GM06990 (cell line): ENCODE data around the gene RPS6KB1.
"Not testable (repeated sequence)": the region's sequence is repeated elsewhere in the genome, so short reads cannot be mapped to it uniquely, and the experiment has no call there.

ENCODE experiments used
- DNase-seq: peaks from one replicate; pipeline ENCODE4 v3.0.0-alpha.2; 2011; ENCODE audit not compliant: insufficient read length; ENCODE audit errors: extremely low read depth
- H3K27me3 ChIP-seq: replicated peaks from 2 replicates; pipeline ENCODE4 v1.6.0; 2011; ENCODE audit warnings: low read length; ENCODE audit not compliant: control insufficient read depth, insufficient read depth
- H3K36me3 ChIP-seq: 2 replicates; pipeline ENCODE4 v1.5.1; 2011; ENCODE audit warnings: low read length; ENCODE audit not compliant: control insufficient read depth, insufficient read depth
- H3K4me3 ChIP-seq: replicated peaks from 2 replicates; pipeline ENCODE4 v1.5.1; 2011; ENCODE audit warnings: low read depth, mild to moderate bottlenecking, control low read depth, low read length
- TF ChIP-seq, protein P1 (sequence below): IDR thresholded peaks from 2 replicates; pipeline ENCODE4 v1.5.1; 2011; ENCODE audit warnings: low read length, control low read depth, mild to moderate bottlenecking, inconsistent platforms; ENCODE audit not compliant: insufficient read depth, poor library complexity, severe bottlenecking

Gene RPS6KB1

DNA sequence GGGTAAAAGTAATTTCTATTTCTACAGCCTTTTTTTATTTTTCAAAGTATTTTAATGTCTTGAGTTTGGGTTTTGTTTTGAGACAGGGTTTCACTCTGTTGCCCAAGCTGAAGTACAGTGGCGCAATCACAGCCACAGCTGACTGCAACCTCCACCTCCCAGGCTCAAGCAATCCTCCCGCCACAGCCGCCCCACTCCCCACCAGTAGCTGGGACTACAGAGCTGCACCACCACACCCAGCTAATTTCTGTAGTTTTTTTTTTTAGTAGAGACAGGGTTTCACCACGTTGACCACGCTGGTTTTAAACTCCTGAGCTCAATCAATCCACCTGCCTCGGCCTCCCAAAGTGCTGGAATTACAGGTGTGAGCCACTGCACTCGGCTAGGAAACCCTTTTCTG lies 44.1 kb upstream of the RPS6KB1 start:
- DNase-seq, result peak; percentile 75
- no peaks in the 10 kb centered on the region for H3K27me3 ChIP-seq
- no peak overlapping the region for H3K4me3 ChIP-seq
- TF ChIP-seq, protein P1, sequence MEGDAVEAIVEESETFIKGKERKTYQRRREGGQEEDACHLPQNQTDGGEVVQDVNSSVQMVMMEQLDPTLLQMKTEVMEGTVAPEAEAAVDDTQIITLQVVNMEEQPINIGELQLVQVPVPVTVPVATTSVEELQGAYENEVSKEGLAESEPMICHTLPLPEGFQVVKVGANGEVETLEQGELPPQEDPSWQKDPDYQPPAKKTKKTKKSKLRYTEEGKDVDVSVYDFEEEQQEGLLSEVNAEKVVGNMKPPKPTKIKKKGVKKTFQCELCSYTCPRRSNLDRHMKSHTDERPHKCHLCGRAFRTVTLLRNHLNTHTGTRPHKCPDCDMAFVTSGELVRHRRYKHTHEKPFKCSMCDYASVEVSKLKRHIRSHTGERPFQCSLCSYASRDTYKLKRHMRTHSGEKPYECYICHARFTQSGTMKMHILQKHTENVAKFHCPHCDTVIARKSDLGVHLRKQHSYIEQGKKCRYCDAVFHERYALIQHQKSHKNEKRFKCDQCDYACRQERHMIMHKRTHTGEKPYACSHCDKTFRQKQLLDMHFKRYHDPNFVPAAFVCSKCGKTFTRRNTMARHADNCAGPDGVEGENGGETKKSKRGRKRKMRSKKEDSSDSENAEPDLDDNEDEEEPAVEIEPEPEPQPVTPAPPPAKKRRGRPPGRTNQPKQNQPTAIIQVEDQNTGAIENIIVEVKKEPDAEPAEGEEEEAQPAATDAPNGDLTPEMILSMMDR, result no peak
- no peaks in the 10 kb centered on the region for H3K36me3 ChIP-seq

DNA sequence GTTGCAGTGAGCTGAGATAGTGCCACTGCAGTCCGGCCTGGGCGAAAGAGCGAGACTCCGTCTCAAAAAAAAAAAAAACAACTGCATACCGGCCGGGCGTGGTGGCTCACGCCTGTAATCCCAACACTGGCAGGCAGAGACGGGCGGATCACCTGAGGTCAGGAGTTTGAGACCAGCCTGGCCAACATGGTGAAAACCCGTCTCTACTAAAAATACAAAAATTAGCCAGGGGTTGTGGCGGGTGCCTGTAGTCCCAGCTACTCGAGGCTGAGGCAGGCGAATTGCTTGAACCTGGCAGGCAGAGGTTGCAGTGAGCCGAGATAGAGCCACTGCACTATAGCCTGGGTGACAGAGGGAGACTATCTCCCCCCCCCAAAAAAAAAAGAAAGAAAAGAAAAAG lies 42.6 kb upstream of the RPS6KB1 start:
- not testable (repeated sequence) for H3K36me3 ChIP-seq, H3K27me3 ChIP-seq, DNase-seq, H3K4me3 ChIP-seq

DNA sequence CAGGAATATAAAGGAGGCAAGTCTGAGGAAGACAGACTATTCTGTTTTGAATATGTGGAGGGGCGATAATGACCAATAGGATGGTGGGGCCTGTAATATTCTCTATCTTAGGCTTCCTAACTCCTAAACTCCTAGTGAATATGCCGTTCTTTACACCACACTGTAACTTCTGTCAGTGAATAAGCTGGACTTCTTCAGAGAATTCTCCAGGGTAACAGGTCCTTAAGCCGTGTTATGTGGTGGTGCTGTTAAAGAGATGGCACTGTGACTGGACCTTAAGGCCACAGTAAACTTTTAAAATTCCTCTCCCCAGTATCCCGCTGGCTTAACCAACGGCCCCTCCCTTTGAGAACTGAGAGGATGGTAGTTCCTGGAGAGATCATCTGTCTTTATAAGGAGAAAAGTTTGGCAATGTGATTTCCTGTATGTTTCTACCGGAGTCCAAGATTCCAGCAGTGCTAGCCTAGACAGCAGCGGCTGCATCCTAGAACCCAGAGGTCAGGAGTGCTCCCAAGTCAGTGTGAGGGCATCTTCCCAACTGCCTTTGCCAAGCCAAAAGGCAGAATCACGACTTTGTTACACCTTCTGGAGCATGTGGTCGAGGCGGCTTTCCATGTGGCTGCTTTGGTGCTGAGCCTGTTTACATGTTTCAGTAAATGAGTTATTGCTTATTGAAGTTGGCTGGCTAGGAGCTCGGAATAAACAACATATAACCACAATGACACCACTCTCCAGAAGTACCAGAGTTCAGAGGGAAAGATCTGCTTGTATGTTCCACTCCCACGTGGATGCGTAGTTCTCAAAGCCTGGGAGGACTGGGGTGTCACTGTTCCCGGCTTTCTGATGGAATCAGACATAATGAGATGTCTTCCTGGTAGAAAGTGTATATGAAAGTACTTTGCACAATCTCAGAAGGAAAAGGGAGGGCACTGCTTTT lies 41.2 kb upstream of the RPS6KB1 start:
- Histone ChIP-seq H3K36me3 (no peaks in the 10 kb centered on the region), H3K4me3 (no peak overlapping the region), H3K27me3 (no peaks in the 10 kb centered on the region)
- TF ChIP-seq, protein P1, result no peak
- no peak for DNase-seq

DNA sequence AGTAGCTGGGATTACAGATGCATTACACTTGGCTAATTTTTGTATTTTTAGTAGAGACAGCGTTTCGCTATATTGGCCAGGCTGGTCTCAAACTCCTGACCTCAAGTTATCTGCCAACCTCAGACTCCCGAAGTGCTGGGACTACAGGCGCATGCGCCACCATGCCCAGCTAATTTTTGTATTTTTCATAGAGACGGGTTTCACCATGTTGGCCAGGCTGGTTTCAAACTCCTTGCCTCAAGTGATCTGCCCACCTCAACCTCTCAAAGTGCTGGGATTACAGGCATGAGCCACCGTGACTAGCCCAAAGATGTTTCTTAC lies 40.1 kb upstream of the RPS6KB1 start:
- not testable (repeated sequence) for H3K27me3 ChIP-seq

DNA sequence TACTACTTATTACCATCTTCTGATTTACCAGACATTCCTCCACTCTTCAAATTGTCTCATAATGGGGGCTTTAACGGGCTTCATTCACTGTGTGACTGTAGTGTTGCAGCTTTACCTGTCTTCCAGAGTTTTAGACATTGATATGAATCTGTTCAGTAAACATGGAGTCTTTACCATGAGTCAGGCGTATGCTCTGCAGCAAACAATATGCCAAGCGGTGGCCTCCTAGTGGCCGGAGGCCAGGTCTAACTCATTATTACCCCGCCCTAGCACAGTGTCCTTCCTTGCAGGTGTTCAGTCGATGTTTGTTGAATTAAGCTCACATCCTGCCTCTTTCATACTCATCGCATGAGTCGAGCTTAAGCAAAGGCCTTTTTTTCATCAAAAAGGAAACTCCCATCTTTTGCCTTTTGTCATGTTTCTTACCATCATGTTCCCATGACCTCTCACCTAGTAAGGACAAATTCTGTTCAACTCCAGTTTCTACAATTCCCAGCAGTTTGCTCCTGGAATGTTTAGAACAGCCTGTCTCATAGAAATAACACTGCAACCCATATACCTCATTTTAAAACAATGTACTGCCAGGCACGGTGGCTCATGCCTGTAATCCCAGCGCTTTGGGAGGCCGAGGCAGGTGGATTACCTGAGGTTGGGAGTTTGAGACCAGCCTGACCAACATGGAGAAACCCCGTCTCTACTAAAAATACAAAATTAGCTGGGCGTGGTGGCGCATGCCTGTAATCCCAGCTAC lies 39.6 kb upstream of the RPS6KB1 start:
- Histone ChIP-seq H3K4me3 (no peak overlapping the region), H3K36me3 (no peaks in the 10 kb centered on the region), H3K27me3 (no peaks in the 10 kb centered on the region)
- TF ChIP-seq, protein P1, result peak; percentile 75
- no peak for DNase-seq

More for the DNA sequence above, 40.1 kb upstream of the RPS6KB1 start:
- H3K36me3 ChIP-seq, H3K4me3 ChIP-seq, DNase-seq: not testable (repeated sequence)

DNA sequence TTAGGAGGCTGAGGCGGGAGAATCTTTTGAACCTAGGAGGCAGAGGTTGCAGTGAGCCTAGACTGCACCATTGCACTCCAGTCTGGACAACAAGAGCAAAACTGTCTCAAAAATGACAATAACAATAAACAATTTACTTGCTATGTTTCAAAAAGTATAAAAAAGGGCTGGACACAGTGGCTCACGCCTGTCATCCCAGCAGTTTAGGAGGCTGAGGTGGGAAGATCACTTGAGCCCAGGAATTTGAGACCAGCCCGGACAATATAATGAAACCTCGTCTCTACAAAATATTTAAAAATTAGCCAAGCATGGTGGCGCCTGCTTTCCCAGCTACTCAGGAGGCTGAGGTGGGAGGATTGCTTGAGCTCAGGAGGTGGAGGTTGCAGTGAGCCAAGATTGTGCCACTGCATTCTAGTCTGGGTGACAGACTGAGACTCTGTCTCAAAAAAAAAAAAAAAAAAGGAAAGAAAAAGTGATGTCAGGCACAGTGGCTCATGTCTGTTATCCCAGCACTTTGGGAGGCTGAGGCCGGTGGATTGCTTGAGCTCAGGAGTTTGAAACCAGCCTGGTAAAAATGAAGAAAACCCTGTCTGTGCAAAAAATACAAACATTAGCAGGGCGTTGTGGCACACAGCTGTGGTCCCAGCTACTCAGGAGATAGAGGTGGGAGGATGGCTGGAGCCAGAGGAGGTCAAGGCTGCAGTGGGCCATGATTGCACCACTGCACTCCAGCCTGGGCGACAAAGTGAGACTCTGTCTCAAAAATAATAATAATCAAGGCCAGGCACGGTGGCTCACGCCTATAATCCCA lies 38.8 kb upstream of the RPS6KB1 start:
- not testable (repeated sequence) for DNase-seq

More for the DNA sequence above, 38.8 kb upstream of the RPS6KB1 start:
- not testable (repeated sequence) for H3K4me3 ChIP-seq, H3K36me3 ChIP-seq, H3K27me3 ChIP-seq
